ENCODE results near the gene KIAA1671.

The KIAA1671 gene

DNA sequence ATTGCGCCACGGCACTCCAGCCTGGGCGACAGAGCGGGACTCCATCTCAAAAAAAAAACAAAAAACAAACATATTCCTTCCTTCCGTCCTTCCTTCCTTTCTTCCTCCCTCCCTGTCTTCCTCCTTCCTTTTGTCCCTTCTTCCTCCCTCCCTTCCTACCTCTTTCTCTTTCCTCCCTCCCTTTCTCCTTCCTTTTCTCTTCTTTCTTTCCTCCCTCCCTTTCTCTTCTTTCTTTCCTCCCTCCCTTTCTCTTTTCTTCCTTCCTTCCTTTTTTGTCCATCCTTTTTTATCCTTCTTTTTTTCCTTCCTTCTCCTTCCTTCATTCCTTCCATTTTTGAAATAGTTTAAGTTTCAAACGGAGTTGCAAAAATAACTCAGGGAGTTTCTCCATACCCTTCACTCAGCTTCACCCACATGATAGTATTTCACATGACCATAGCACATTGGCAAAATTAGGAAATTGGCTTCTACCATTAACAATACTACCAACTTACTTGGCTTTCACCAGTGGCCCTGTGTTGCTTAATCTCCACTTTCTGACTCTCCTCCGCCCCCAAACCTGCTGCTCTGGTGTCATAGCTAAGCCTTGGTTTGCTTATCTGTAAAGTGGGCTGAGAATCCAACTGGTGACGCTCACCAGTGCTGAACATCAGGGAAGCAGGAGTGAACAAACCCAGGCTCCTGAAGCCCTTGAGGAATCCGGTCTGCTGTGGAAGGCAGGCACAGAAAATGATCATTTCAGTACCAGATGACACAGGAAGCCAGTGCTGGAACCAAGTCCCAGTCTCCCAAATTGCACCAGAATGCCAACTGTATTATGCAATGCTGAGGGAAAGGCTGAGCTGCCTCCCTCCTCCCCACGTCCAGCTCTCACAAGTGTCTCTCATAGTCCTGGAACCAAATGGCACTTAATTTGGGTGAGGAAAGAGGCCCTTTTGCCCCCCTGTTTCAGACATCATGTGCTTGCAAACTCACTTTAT lies 229.9 kb downstream of the KIAA1671 start:
- no peak for TF ChIP-seq ZFX (IDR thresholded peaks at IDR 0.05)
- TF ChIP-seq, protein P1, sequence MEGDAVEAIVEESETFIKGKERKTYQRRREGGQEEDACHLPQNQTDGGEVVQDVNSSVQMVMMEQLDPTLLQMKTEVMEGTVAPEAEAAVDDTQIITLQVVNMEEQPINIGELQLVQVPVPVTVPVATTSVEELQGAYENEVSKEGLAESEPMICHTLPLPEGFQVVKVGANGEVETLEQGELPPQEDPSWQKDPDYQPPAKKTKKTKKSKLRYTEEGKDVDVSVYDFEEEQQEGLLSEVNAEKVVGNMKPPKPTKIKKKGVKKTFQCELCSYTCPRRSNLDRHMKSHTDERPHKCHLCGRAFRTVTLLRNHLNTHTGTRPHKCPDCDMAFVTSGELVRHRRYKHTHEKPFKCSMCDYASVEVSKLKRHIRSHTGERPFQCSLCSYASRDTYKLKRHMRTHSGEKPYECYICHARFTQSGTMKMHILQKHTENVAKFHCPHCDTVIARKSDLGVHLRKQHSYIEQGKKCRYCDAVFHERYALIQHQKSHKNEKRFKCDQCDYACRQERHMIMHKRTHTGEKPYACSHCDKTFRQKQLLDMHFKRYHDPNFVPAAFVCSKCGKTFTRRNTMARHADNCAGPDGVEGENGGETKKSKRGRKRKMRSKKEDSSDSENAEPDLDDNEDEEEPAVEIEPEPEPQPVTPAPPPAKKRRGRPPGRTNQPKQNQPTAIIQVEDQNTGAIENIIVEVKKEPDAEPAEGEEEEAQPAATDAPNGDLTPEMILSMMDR (conservative IDR thresholded peaks at IDR 0.05), result no peak
- no peak overlapping the region for H3K27ac ChIP-seq

DNA sequence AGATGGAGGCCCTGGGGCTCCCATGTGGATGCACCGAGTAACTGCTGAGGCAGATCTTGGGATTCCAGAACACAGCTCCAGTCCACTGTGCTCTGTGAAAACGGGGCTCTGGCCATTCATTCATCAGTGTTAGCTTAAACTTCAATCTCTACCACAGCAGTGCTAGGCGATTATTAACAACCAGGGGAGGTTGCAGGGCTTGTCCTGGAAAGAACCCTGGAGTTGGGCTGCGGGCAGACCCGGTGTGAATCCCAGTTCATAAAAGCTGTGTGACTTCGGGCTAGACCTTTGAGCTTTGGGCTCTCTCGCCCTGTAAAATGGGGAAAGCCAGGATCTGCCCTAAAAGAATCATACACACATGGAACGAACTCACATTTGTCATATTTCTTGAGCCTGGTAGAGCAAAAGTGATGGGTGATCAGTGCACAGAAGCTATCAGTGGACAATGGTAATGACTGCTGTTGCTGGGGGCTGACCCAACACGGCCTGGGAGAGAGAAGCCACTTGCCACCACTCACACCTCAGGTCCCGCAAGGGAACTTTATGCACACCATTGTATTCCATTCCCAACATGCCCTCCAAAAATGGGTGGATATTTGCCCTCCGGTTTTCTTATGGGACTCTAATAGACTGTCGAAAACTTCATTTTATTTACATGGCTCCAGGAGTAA lies 231.6 kb downstream of the KIAA1671 start:
- H3K27ac ChIP-seq, result no peak overlapping the region
- TF ChIP-seq, protein P1 (conservative IDR thresholded peaks at IDR 0.05), result no peak
- no peak for TF ChIP-seq ZFX (IDR thresholded peaks at IDR 0.05)

DNA sequence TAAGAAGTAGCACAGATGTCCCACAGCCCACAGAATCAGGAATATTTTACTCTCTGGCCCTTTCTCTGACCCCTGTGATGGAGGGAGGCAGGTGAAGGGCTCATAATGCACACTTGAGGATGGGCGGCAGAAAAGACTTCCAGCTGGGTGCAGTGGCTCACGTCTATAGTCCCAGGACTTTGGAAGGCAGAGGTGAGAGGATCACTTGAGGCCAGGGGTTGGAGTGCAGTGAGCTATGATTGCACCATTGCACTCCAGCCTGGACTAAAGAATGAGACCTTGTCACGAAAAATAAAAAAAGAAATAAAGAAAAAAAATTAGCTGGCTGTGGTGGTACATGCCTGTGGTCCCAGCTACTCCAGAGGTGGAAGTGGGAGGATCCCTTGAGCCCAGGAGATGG lies 233.6 kb downstream of the KIAA1671 start:
- no peak overlapping the region for H3K27ac ChIP-seq
- TF ChIP-seq ZFX (IDR thresholded peaks at IDR 0.05), result no peak
- TF ChIP-seq, protein P1 (conservative IDR thresholded peaks at IDR 0.05), result no peak

DNA sequence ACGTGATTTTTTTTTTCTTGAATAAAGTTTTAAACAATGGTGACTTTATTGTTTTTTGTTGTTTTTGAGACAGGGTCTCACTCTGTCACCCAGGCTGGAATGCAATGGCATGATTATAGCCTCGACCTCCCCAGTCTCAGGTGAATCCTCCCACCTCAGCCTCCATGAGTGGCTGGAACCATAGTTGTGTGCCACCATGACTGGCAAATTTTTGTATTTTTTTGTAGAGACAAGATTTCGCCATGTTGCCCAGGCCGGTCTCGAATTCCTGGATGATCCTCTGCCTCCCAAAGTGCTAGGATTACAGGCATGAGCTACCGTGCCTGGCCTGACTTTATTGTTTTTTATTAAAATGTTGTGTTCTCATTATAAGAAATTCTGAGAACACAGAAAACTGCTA lies 235.0 kb downstream of the KIAA1671 start:
- TF ChIP-seq, protein P1 (conservative IDR thresholded peaks at IDR 0.05), result no peak
- no peak for TF ChIP-seq ZFX (IDR thresholded peaks at IDR 0.05)
- H3K27ac ChIP-seq, result no peak overlapping the region

DNA sequence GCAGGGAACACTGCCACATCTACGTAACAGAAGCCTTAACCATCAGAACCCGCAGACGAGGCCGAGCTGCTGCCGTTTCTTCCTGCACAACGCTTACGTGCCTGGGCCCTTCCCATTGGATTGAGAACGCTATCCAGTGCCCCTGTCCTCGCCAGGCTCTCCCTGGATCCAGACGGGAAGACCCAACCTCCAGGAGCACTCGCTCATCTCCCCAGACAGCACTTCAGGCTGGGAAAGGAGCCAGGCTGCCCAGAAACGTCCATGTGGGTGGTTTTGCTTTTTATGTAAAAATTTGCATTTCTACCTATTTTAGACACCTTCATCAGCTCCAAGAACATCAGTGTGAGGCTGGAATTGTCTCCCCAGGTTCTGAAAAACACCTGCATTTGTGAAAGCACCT lies 239.9 kb downstream of the KIAA1671 start:
- H3K27ac ChIP-seq, result no peak overlapping the region
- TF ChIP-seq ZFX (IDR thresholded peaks at IDR 0.05), result no peak
- TF ChIP-seq, protein P1 (conservative IDR thresholded peaks at IDR 0.05), result no peak

DNA sequence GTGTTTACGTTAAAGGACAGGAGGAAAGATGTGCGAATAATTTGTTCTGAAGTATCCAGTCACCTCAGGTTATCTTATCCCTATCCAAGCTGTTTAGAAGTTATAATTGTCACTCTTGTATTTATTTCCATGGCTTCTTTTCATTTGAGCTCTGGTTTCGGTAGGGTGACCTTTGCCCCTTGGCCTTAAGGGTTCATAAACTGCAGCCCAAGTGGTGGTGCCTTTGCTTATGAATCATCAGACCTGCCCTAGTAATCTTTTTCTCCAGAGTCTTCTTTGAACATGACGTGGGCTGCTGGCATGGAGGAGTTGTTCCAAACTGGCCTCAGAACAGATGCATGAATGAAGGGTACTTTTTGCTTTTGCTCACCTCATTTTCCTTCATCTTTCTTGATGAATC lies 240.6 kb downstream of the KIAA1671 start:
- no peak overlapping the region for H3K27ac ChIP-seq

More for the DNA sequence above, 240.6 kb downstream of the KIAA1671 start:
- TF ChIP-seq, protein P1 (conservative IDR thresholded peaks at IDR 0.05), result no peak
- TF ChIP-seq ZFX (IDR thresholded peaks at IDR 0.05), result no peak
